Hepatocyte (in vitro differentiated cells): ENCODE results near the gene PI4KB. TPM values are rescaled to one million over a fixed set of nuclear protein-coding genes. Genes with fewer than 3 reads are reported as not detected.

Experiments used
- DNase-seq: peaks from one replicate; pipeline ENCODE4 v3.0.0-alpha.2; 2016; ENCODE audit warnings: low spot score
- H2AFZ ChIP-seq: fragments of 200-600 bp; sonication (generic); 2 replicates; pipeline ENCODE4 v1.6.0; 2016; ENCODE audit warnings: antibody characterized with exemption, mild to moderate bottlenecking
- H3K27ac ChIP-seq: fragments of 200-600 bp; sonication (generic); 2 replicates; pipeline ENCODE4 v1.5.1; 2016; ENCODE audit warnings: mild to moderate bottlenecking
- H3K27me3 ChIP-seq: fragments of 200-600 bp; sonication (generic); 2 replicates; pipeline ENCODE4 v1.6.1; 2016
- H3K36me3 ChIP-seq: fragments of 200-600 bp; sonication (generic); replicated peaks from 2 replicates; pipeline ENCODE4 v1.5.1; 2016; ENCODE audit warnings: low read depth; ENCODE audit not compliant: insufficient read depth
- H3K4me1 ChIP-seq: fragments of 200-600 bp; sonication (generic); 2 replicates; pipeline ENCODE4 v1.5.1; 2016; ENCODE audit warnings: mild to moderate bottlenecking, moderate library complexity; ENCODE audit not compliant: insufficient read depth
- H3K4me2 ChIP-seq: fragments of 200-600 bp; sonication (generic); 2 replicates; pipeline ENCODE4 v1.6.0; 2016
- H3K4me3 ChIP-seq: fragments of 200-600 bp; sonication (generic); 2 replicates; pipeline ENCODE4 v1.5.1; 2016; ENCODE audit warnings: mild to moderate bottlenecking
- H3K79me2 ChIP-seq: fragments of 200-600 bp; sonication (generic); 2 replicates; pipeline ENCODE4 v1.6.0; 2017; ENCODE audit warnings: mild to moderate bottlenecking
- H3K9me2 ChIP-seq: fragments of 200-600 bp; sonication (generic); replicated peaks from 2 replicates; pipeline ENCODE4 v1.6.0; 2017; ENCODE audit warnings: mild to moderate bottlenecking; ENCODE audit not compliant: insufficient read depth
- H3K9me3 ChIP-seq: fragments of 200-600 bp; sonication (generic); 2 replicates; pipeline ENCODE4 v1.5.1; 2016; ENCODE audit warnings: low read depth, mild to moderate bottlenecking
- H4K20me1 ChIP-seq: fragments of 200-600 bp; sonication (generic); 2 replicates; pipeline ENCODE4 v1.6.0; 2016; ENCODE audit warnings: mild to moderate bottlenecking; ENCODE audit not compliant: insufficient read depth, poor library complexity, severe bottlenecking
- CTCF ChIP-seq: fragments of 200-600 bp; sonication (generic); IDR thresholded peaks from 2 replicates; pipeline ENCODE4 v1.5.1; 2016; ENCODE audit warnings: antibody characterized with exemption, mild to moderate bottlenecking; ENCODE audit not compliant: poor library complexity
- EZH2 ChIP-seq: fragments of 200-600 bp; sonication (generic); IDR thresholded peaks from 2 replicates; pipeline ENCODE4 v1.6.1; 2016; ENCODE audit warnings: antibody characterized with exemption, mild to moderate bottlenecking, borderline replicate concordance
- EZH2phosphoT487 ChIP-seq: fragments of 200-600 bp; sonication (generic); IDR thresholded peaks from one replicate; pipeline ENCODE4 v1.6.1; 2018; ENCODE audit warnings: antibody characterized with exemption, mild to moderate bottlenecking, low read depth, moderate library complexity; ENCODE audit not compliant: unreplicated experiment, severe bottlenecking
- WGBS: methylation state at CpG from one replicate; pipeline ENCODE4 v1.1.6; 2016; ENCODE audit warnings: low lambda C conversion rate; ENCODE audit errors: missing lambda C conversion rate; 5-methylcytosine and 5-hydroxymethylcytosine counted together
- polyA plus RNA-seq: library from polyadenylated mRNA; unstranded; fragments of >200 nt; fragmentation: Nextera tagmentation; extraction: Ambion mirVana; gene quantifications from 2 replicates; pipeline ENCODE4 v1.2.1, GENCODE V29; 2016
- total RNA-seq: library from RNA; depleted of rRNA; stranded (reverse); fragments of >200 nt; gene quantifications from 2 replicates; pipeline ENCODE4 v1.2.3, GENCODE V29; 2014

PI4KB gene
- total and polyA plus RNA-seq, 2 experiments from 2014 or later = 49.9 to 55.1 TPM

- no peak overlapping the region for H3K4me2 ChIP-seq
- no peaks in the 10 kb centered on the region for H3K27me3 ChIP-seq
- no peaks in the 10 kb centered on the region for H3K4me1 ChIP-seq
- H3K9me3 ChIP-seq = no peaks in the 10 kb centered on the region
- H3K27ac ChIP-seq = no peak overlapping the region
- no peak overlapping the region for H3K4me3 ChIP-seq
- no peaks in the 10 kb centered on the region for H3K36me3 ChIP-seq
- 84% methylated on average over 3 of the region's 3 CpGs for whole genome bisulfite sequencing
- H3K9me2 ChIP-seq = no peaks in the 10 kb centered on the region
- H2AFZ ChIP-seq = no peak overlapping the region
- no peaks in the 10 kb centered on the region for H3K79me2 ChIP-seq
- DNase-seq = no peak
- H4K20me1 ChIP-seq = no peaks in the 10 kb centered on the region
- TF ChIP-seq EZH2 (no peak), EZH2phosphoT487 (no peak), CTCF (no peak)
These were observed 53.2 kb downstream of the PI4KB start for GRCh38 chr1:151273924-151274466.

- DNase-seq = no peak
- Histone ChIP-seq H3K4me2 (no peak overlapping the region), H3K9me3 (no peaks in the 10 kb centered on the region), H3K4me3 (no peak overlapping the region), H3K36me3 (no peaks in the 10 kb centered on the region), H3K27me3 (no peaks in the 10 kb centered on the region), H3K4me1 (no peaks in the 10 kb centered on the region), H3K79me2 (no peaks in the 10 kb centered on the region), H3K27ac (no peak overlapping the region), H3K9me2 (no peaks in the 10 kb centered on the region), H2AFZ (no peak overlapping the region), H4K20me1 (no peaks in the 10 kb centered on the region)
- WGBS = 88% methylated on average over 4 of the region's 4 CpGs
- TF ChIP-seq EZH2 (no peak), EZH2phosphoT487 (no peak), CTCF (no peak)
These were observed 59.5 kb downstream of the PI4KB start for GRCh38 chr1:151267760-151268159.

GRCh38 chr1:151266821-151267220 lies 60.4 kb downstream of the PI4KB start:
- H3K9me3 ChIP-seq = no peaks in the 10 kb centered on the region
- no peak for DNase-seq
- TF ChIP-seq CTCF = no peak
- H3K27ac ChIP-seq = no peak overlapping the region
- peaks cover 5% of the 10 kb centered on the region for H3K79me2 ChIP-seq
- H4K20me1 ChIP-seq = no peaks in the 10 kb centered on the region
- H3K9me2 ChIP-seq = no peaks in the 10 kb centered on the region
- H3K27me3 ChIP-seq = no peaks in the 10 kb centered on the region
- 81% methylated on average over 8 of the region's 8 CpGs for WGBS
- H3K4me3 ChIP-seq = no peak overlapping the region
- no peak overlapping the region for H2AFZ ChIP-seq
- H3K4me1 ChIP-seq = no peaks in the 10 kb centered on the region
- no peaks in the 10 kb centered on the region for H3K36me3 ChIP-seq
- H3K4me2 ChIP-seq = no peak overlapping the region

GRCh38 chr1:151266315-151266714 lies 60.9 kb downstream of the PI4KB start:
- DNase-seq = no peak
- no peaks in the 10 kb centered on the region for H3K36me3 ChIP-seq
- WGBS = 98% methylated on average over 3 of the region's 3 CpGs

More at GRCh38 chr1:151266315-151266714, 60.9 kb downstream of the PI4KB start:
- H2AFZ ChIP-seq = no peak overlapping the region
- H3K4me1 ChIP-seq = no peaks in the 10 kb centered on the region
- H3K4me3 ChIP-seq = no peak overlapping the region
- H4K20me1 ChIP-seq = no peaks in the 10 kb centered on the region
- no peaks in the 10 kb centered on the region for H3K9me2 ChIP-seq
- no peak overlapping the region for H3K27ac ChIP-seq
- H3K4me2 ChIP-seq = no peak overlapping the region
- TF ChIP-seq CTCF = no peak
- no peak for TF ChIP-seq EZH2phosphoT487
- TF ChIP-seq EZH2 = no peak
- H3K9me3 ChIP-seq = no peaks in the 10 kb centered on the region
- H3K27me3 ChIP-seq = no peaks in the 10 kb centered on the region
- peaks cover 9% of the 10 kb centered on the region for H3K79me2 ChIP-seq
